ENCODE data around the gene SPOP.

Gene SPOP

GRCh38 chr17:49699966-49700575 is 22.2 kb upstream of the SPOP start:
- TF ChIP-seq L3MBTL2 (conservative IDR thresholded peaks at IDR 0.05) (no peak), ARNT (IDR thresholded peaks at IDR 0.05) (no peak), FOXM1 (IDR thresholded peaks at IDR 0.05; ENCODE audit: borderline replicate concordance) (no peak), ELF4 (IDR thresholded peaks at IDR 0.05) (no peak), TARDBP (IDR thresholded peaks at IDR 0.05) (no peak), SUZ12 (IDR thresholded peaks at IDR 0.05) (no peak), FOXA1 (IDR thresholded peaks at IDR 0.05) (no peak), CTBP1 (IDR thresholded peaks at IDR 0.05; ENCODE audit: borderline replicate concordance) (no peak), ZNF384 (IDR thresholded peaks at IDR 0.05) (no peak), NFRKB (IDR thresholded peaks at IDR 0.05) (no peak)
- POLR2A ChIA-PET = interaction anchor here (0.8 to 0.9 kb wide), 2 partner anchors 130 to 132 kb away, joined by 3 read pairs; no protein-coding TSS in a partner anchor
- CTCF ChIA-PET = interaction anchor here (1.1 to 5.2 kb wide), 4 partner anchors 129 to 143 kb away, joined by 3 to 35 read pairs (median 6); no protein-coding TSS in a partner anchor
- no peak for DNase-seq (ENCODE audit: extremely low spot score)

GRCh38 chr17:49698005-49698404 is 20.1 kb upstream of the SPOP start:
- no peak for DNase-seq (ENCODE audit: extremely low spot score)
- ChIA-PET CTCF (interaction anchor here (0.7 to 5.2 kb wide), 3 partner anchors 10 to 128 kb away, joined by 3 to 35 read pairs (median 9); partner anchors contain the start of gene SLC35B1), POLR2A (interaction anchor here (0.6 to 3.6 kb wide), 2 partner anchors 10 to 132 kb away, joined by 3 to 13 read pairs; partner anchors contain the start of gene SLC35B1)
- no peak for TF ChIP-seq L3MBTL2 (conservative IDR thresholded peaks at IDR 0.05)
- TF ChIP-seq SP1 (IDR thresholded peaks at IDR 0.05) = no peak
- TF ChIP-seq ARNT (IDR thresholded peaks at IDR 0.05) = no peak
- TF ChIP-seq TARDBP (IDR thresholded peaks at IDR 0.05) = no peak
- no peak for TF ChIP-seq PKNOX1 (IDR thresholded peaks at IDR 0.05)
- TF ChIP-seq LEF1 (IDR thresholded peaks at IDR 0.05; ENCODE audit: borderline replicate concordance) = no peak
- no peak for TF ChIP-seq CTBP1 (IDR thresholded peaks at IDR 0.05; ENCODE audit: borderline replicate concordance)
- no peak for TF ChIP-seq NFRKB (IDR thresholded peaks at IDR 0.05)
- no peak for TF ChIP-seq BHLHE40 (IDR thresholded peaks at IDR 0.05; ENCODE audit: borderline replicate concordance)
- TF ChIP-seq ZNF384 (IDR thresholded peaks at IDR 0.05) = no peak
- TF ChIP-seq SUZ12 (IDR thresholded peaks at IDR 0.05) = no peak
- TF ChIP-seq HDGF (IDR thresholded peaks at IDR 0.05; ENCODE audit: borderline replicate concordance) = no peak
- TF ChIP-seq FOXK2 (IDR thresholded peaks at IDR 0.05) = no peak
- TF ChIP-seq FOXM1 (IDR thresholded peaks at IDR 0.05; ENCODE audit: borderline replicate concordance) = no peak
- TF ChIP-seq ELF4 (IDR thresholded peaks at IDR 0.05) = no peak
- TF ChIP-seq FOXA1 (IDR thresholded peaks at IDR 0.05) = no peak

- no peak for DNase-seq (ENCODE audit: extremely low spot score)
- POLR2A ChIA-PET = interaction anchor here (0.6 to 3.6 kb wide), 5 partner anchors 10 to 135 kb away, joined by 3 to 13 read pairs (median 4); partner anchors contain the start of gene SLC35B1
- TF ChIP-seq FOXA1 (IDR thresholded peaks at IDR 0.05) (no peak), TARDBP (IDR thresholded peaks at IDR 0.05) (no peak), ARNT (IDR thresholded peaks at IDR 0.05) (no peak), LEF1 (IDR thresholded peaks at IDR 0.05; ENCODE audit: borderline replicate concordance) (no peak), CTBP1 (IDR thresholded peaks at IDR 0.05; ENCODE audit: borderline replicate concordance) (no peak), SP1 (IDR thresholded peaks at IDR 0.05) (no peak), NFRKB (IDR thresholded peaks at IDR 0.05) (no peak), FOXK2 (IDR thresholded peaks at IDR 0.05) (no peak), FOXM1 (IDR thresholded peaks at IDR 0.05; ENCODE audit: borderline replicate concordance) (no peak), ELF4 (IDR thresholded peaks at IDR 0.05) (no peak), BHLHE40 (IDR thresholded peaks at IDR 0.05; ENCODE audit: borderline replicate concordance) (no peak), SUZ12 (IDR thresholded peaks at IDR 0.05) (no peak), ZNF384 (IDR thresholded peaks at IDR 0.05) (no peak)
- CTCF ChIA-PET = interaction anchor here (0.7 to 5.2 kb wide), 6 partner anchors 8 to 140 kb away, joined by 3 to 35 read pairs (median 6); partner anchors contain the start of gene NXPH3
Measured at GRCh38 chr17:49696233-49696761, 18.4 kb upstream of the SPOP start.

- ChIA-PET POLR2A (interaction anchor here (0.6 to 3.6 kb wide), 5 partner anchors 11 to 135 kb away, joined by 3 to 13 read pairs (median 4); partner anchors contain the start of gene SLC35B1), CTCF (interaction anchor here (0.7 to 5.2 kb wide), 6 partner anchors 9 to 140 kb away, joined by 3 to 35 read pairs (median 6); partner anchors contain the start of gene NXPH3)
- TF ChIP-seq NFRKB (IDR thresholded peaks at IDR 0.05) = no peak
- no peak for TF ChIP-seq L3MBTL2 (conservative IDR thresholded peaks at IDR 0.05)
- no peak for TF ChIP-seq ZNF384 (IDR thresholded peaks at IDR 0.05)
- no peak for TF ChIP-seq FOXM1 (IDR thresholded peaks at IDR 0.05; ENCODE audit: borderline replicate concordance)
- TF ChIP-seq FOXA1 (IDR thresholded peaks at IDR 0.05) = no peak
- TF ChIP-seq FOXK2 (IDR thresholded peaks at IDR 0.05) = no peak
- no peak for TF ChIP-seq LEF1 (IDR thresholded peaks at IDR 0.05; ENCODE audit: borderline replicate concordance)
- TF ChIP-seq ARNT (IDR thresholded peaks at IDR 0.05) = no peak
- no peak for TF ChIP-seq TARDBP (IDR thresholded peaks at IDR 0.05)
- TF ChIP-seq SP1 (IDR thresholded peaks at IDR 0.05) = no peak
- no peak for TF ChIP-seq SUZ12 (IDR thresholded peaks at IDR 0.05)
- no peak for TF ChIP-seq ELF4 (IDR thresholded peaks at IDR 0.05)
- no peak for TF ChIP-seq CTBP1 (IDR thresholded peaks at IDR 0.05; ENCODE audit: borderline replicate concordance)
- no peak for TF ChIP-seq PKNOX1 (IDR thresholded peaks at IDR 0.05)
- no peak for TF ChIP-seq HDGF (IDR thresholded peaks at IDR 0.05; ENCODE audit: borderline replicate concordance)
- TF ChIP-seq BHLHE40 (IDR thresholded peaks at IDR 0.05; ENCODE audit: borderline replicate concordance) = no peak
- DNase-seq (ENCODE audit: extremely low spot score) = no peak
Measured at GRCh38 chr17:49695698-49696232, 17.9 kb upstream of the SPOP start.

- DNase-seq (ENCODE audit: extremely low spot score) = peak; percentile 53
- TF ChIP-seq CTBP1 (IDR thresholded peaks at IDR 0.05; ENCODE audit: borderline replicate concordance) (no peak), ELF4 (IDR thresholded peaks at IDR 0.05) (no peak), SUZ12 (IDR thresholded peaks at IDR 0.05) (no peak), LEF1 (IDR thresholded peaks at IDR 0.05; ENCODE audit: borderline replicate concordance) (no peak), BHLHE40 (IDR thresholded peaks at IDR 0.05; ENCODE audit: borderline replicate concordance) (no peak), L3MBTL2 (conservative IDR thresholded peaks at IDR 0.05) (no peak), FOXK2 (IDR thresholded peaks at IDR 0.05) (no peak), ZNF384 (IDR thresholded peaks at IDR 0.05) (no peak), FOXA1 (IDR thresholded peaks at IDR 0.05) (no peak), SP1 (IDR thresholded peaks at IDR 0.05) (no peak), ARNT (IDR thresholded peaks at IDR 0.05) (no peak), PKNOX1 (IDR thresholded peaks at IDR 0.05) (no peak), TARDBP (IDR thresholded peaks at IDR 0.05) (no peak), NFRKB (IDR thresholded peaks at IDR 0.05) (no peak), FOXM1 (IDR thresholded peaks at IDR 0.05; ENCODE audit: borderline replicate concordance) (no peak), HDGF (IDR thresholded peaks at IDR 0.05; ENCODE audit: borderline replicate concordance) (no peak)
- ChIA-PET POLR2A (interaction anchor here (2.0 kb wide), 1 partner anchor 125 kb away, joined by 10 read pairs; no protein-coding TSS in a partner anchor), CTCF (interaction anchor here (1.4 to 5.2 kb wide), 4 partner anchors 10 to 130 kb away, joined by 3 to 35 read pairs (median 8); no protein-coding TSS in a partner anchor)
Measured at GRCh38 chr17:49694847-49695697, 17.2 kb upstream of the SPOP start.
